ENCODE measurements around the gene PPP1R15B.

- TF ChIP-seq CTCF (IDR thresholded peaks at IDR 0.05; ENCODE audit: insufficient read depth, low read length) = no peak
- no peak for TF ChIP-seq POLR2AphosphoS5 (IDR thresholded peaks at IDR 0.05; ENCODE audit: low read depth)
Measured at GRCh38 chr1:204448991-204449677, 37.5 kb upstream of the PPP1R15B start.
